ENCODE results near the gene LINGO1.

DNA sequence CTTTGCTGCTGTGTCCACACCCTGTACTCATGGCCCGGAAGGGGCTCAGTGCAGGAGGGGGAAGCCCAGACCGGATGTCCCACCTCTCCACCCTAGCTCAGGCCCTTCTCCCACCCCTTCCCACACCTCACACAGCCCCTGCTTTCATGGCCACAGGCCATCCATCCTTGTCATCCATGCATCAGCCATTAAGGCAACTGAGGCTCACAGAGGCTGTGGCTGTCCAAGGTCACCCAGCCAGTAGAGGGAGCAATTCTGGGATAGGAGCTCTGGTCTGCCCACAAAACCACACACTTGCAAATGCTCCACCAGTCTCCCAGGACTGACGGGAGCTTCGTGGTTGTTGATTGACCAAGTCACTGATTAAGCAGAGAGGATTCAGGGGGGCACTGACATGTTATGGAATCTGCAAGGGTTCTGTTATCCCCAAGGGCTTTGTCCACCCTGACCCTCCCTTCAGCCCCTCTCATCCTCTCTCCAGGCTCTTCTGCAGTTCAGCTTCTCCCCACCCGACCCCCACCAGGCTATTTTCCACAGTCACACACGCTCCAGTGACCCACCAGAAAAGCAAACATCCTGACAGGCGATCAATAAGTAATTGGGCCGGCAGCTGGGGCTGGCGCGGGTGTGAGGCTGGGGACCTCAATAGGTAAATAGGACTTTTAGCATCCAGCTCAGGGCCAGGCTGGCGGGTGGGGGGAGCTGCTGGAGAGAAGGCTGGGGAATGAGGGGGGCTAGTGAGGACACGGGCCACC is 15.1 kb downstream of the LINGO1 start:
- TF ChIP-seq, protein P1, sequence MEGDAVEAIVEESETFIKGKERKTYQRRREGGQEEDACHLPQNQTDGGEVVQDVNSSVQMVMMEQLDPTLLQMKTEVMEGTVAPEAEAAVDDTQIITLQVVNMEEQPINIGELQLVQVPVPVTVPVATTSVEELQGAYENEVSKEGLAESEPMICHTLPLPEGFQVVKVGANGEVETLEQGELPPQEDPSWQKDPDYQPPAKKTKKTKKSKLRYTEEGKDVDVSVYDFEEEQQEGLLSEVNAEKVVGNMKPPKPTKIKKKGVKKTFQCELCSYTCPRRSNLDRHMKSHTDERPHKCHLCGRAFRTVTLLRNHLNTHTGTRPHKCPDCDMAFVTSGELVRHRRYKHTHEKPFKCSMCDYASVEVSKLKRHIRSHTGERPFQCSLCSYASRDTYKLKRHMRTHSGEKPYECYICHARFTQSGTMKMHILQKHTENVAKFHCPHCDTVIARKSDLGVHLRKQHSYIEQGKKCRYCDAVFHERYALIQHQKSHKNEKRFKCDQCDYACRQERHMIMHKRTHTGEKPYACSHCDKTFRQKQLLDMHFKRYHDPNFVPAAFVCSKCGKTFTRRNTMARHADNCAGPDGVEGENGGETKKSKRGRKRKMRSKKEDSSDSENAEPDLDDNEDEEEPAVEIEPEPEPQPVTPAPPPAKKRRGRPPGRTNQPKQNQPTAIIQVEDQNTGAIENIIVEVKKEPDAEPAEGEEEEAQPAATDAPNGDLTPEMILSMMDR (IDR thresholded peaks at IDR 0.05; ENCODE audit: low read depth, low read length, missing input control), result peak; percentile 34
- no peak for TF ChIP-seq RAD21 (IDR thresholded peaks at IDR 0.05)
- TF ChIP-seq, protein P2, sequence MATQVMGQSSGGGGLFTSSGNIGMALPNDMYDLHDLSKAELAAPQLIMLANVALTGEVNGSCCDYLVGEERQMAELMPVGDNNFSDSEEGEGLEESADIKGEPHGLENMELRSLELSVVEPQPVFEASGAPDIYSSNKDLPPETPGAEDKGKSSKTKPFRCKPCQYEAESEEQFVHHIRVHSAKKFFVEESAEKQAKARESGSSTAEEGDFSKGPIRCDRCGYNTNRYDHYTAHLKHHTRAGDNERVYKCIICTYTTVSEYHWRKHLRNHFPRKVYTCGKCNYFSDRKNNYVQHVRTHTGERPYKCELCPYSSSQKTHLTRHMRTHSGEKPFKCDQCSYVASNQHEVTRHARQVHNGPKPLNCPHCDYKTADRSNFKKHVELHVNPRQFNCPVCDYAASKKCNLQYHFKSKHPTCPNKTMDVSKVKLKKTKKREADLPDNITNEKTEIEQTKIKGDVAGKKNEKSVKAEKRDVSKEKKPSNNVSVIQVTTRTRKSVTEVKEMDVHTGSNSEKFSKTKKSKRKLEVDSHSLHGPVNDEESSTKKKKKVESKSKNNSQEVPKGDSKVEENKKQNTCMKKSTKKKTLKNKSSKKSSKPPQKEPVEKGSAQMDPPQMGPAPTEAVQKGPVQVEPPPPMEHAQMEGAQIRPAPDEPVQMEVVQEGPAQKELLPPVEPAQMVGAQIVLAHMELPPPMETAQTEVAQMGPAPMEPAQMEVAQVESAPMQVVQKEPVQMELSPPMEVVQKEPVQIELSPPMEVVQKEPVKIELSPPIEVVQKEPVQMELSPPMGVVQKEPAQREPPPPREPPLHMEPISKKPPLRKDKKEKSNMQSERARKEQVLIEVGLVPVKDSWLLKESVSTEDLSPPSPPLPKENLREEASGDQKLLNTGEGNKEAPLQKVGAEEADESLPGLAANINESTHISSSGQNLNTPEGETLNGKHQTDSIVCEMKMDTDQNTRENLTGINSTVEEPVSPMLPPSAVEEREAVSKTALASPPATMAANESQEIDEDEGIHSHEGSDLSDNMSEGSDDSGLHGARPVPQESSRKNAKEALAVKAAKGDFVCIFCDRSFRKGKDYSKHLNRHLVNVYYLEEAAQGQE (IDR thresholded peaks at IDR 0.05), result no peak

Measured in liver (tissue), 3 donors.